Measurements from ENCODE around the gene ARFIP2. TPM values are rescaled to one million over a fixed set of nuclear protein-coding genes. Genes with fewer than 3 reads are reported as not detected.

The ARFIP2 gene
- total RNA-seq, 4 donors from 2014 or later, result 43.9 to 51.2 (median 48.6) TPM

DNA sequence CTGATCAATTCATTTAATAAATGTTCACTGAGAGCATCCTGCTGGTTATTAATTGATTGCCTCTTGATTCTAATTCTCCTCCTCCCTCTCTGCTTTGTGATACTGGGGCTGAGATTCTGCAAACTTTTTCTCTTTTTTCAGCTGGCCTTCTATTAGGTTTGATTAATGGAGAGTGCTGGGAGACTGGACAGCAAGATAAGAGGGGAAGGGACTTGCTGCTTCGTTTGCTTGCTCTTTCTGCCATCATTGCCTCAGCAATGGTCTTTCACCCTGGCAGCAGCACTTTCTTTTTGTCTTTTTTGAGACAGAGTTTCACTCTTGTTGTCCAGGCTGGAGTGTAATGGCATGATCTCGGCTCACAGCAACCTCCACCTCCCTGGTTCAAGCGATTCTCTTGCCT, 23.0 kb upstream of the ARFIP2 start:
- intact Hi-C loops (cut with DNase I), result loop anchor here (2.0 kb wide), 1 partner anchor 65 kb away; no protein-coding TSS in a partner anchor
- peaks cover 0 to 8% (median 0%) of the 10 kb centered on the region in 4 donors for H3K4me1 ChIP-seq
- no peak for DNase-seq (ENCODE audit: extremely low spot score)
- WGBS, result 85% methylated on average over 3 of the region's 3 CpGs
- no peak overlapping the region for H3K4me3 ChIP-seq
- H3K9me3 ChIP-seq, result no peaks in the 10 kb centered on the region
- H3K27ac ChIP-seq (replicated peaks in 1 of 4), result no peak overlapping the region
- H3K36me3 ChIP-seq, result peaks cover 0 to 46% (median 31%) of the 10 kb centered on the region in 4 donors
- H3K27me3 ChIP-seq, result no peaks in the 10 kb centered on the region
- TF ChIP-seq EP300 (IDR thresholded peaks at IDR 0.05), result no peak
- no peak for TF ChIP-seq CTCF (IDR thresholded peaks at IDR 0.05)
- no peak for TF ChIP-seq POLR2A (IDR thresholded peaks at IDR 0.05; ENCODE audit: low read depth)
- TF ChIP-seq POLR2AphosphoS5 (IDR thresholded peaks at IDR 0.05), result no peak

DNA sequence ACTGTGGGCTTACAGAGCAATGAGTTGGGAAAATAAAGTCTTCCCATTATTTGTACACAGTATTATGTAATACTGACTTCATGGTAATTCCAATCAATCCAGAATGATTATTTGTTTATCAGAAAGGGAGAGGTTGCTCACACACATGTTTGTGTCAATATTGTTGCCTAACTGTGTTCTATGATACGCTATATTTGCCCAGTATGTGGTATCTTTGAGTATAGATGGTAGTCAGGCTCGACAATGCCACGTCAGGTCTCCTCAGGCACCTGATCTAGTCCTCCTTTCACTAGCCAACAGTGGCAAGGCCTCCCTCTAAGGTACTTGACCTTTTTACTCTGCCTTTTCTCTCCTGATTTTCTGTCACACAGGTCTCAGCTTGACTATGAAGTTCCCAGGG, 21.3 kb upstream of the ARFIP2 start:
- Histone ChIP-seq H3K27me3 (no peaks in the 10 kb centered on the region), H3K36me3 (peaks cover 0 to 51% (median 32%) of the 10 kb centered on the region in 4 donors), H3K27ac (replicated peaks in 1 of 4) (no peak overlapping the region), H3K9me3 (no peaks in the 10 kb centered on the region), H3K4me3 (no peak overlapping the region), H3K4me1 (peaks cover 0 to 20% (median 16%) of the 10 kb centered on the region in 4 donors)
- no peak for DNase-seq (ENCODE audit: extremely low spot score)
- no peak for TF ChIP-seq POLR2AphosphoS5 (IDR thresholded peaks at IDR 0.05)
- TF ChIP-seq POLR2A (IDR thresholded peaks at IDR 0.05; ENCODE audit: low read depth), result no peak
- TF ChIP-seq EP300 (IDR thresholded peaks at IDR 0.05), result no peak
- TF ChIP-seq CTCF (IDR thresholded peaks at IDR 0.05), result no peak
- intact Hi-C loops (cut with DNase I), result no loop called here
- 94% methylated on average over 3 of the region's 3 CpGs for WGBS

- WGBS, result 98% methylated on average over 4 of the region's 5 CpGs
- intact Hi-C loops (cut with DNase I), result no loop called here
- TF ChIP-seq CTCF (IDR thresholded peaks at IDR 0.05) (no peak), EP300 (IDR thresholded peaks at IDR 0.05) (no peak), POLR2AphosphoS5 (IDR thresholded peaks at IDR 0.05) (no peak), POLR2A (IDR thresholded peaks at IDR 0.05; ENCODE audit: low read depth) (no peak)
- Histone ChIP-seq H3K27ac (replicated peaks in 1 of 4) (peak overlapping the region in 2 of 4 donors; percentile 36 to 60), H3K4me3 (no peak overlapping the region), H3K9me3 (no peaks in the 10 kb centered on the region), H3K36me3 (peaks cover 0 to 41% (median 19%) of the 10 kb centered on the region in 4 donors), H3K4me1 (peaks cover 4 to 25% (median 22%) of the 10 kb centered on the region in 4 donors), H3K27me3 (no peaks in the 10 kb centered on the region)
- no peak for DNase-seq (ENCODE audit: extremely low spot score)
Measured at GRCh38 chr11:6498544-6498943, 17.4 kb upstream of the ARFIP2 start.

DNA sequence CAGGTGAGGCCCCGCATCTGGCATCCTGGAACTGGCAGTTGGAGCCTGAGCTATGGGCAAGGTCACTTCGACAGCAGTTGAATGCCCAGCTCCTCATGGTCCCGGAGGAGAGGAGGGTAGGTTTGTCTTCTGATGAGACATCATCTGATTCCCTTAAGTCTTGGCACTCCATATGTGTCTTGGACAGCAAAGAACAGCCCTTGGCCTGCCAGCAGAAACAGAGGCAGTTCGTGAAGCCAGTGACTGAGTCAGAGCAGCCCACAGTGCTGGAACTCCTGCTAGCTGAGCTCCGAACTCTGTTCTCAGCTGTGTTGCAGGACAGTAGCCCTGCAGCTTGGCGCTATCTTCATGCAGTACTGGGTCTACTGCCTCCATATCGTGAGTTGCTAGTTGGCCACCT, 17.0 kb upstream of the ARFIP2 start:
- no peak for DNase-seq (ENCODE audit: extremely low spot score)
- no peaks in the 10 kb centered on the region for H3K27me3 ChIP-seq
- peaks cover 0 to 41% (median 16%) of the 10 kb centered on the region in 4 donors for H3K36me3 ChIP-seq
- peaks cover 4 to 25% (median 22%) of the 10 kb centered on the region in 4 donors for H3K4me1 ChIP-seq
- TF ChIP-seq POLR2AphosphoS5 (IDR thresholded peaks at IDR 0.05), result no peak
- no peak for TF ChIP-seq CTCF (IDR thresholded peaks at IDR 0.05)
- no peak for TF ChIP-seq POLR2A (IDR thresholded peaks at IDR 0.05; ENCODE audit: low read depth)
- TF ChIP-seq EP300 (IDR thresholded peaks at IDR 0.05), result no peak
- 52% methylated on average over 6 of the region's 7 CpGs for WGBS
- H3K27ac ChIP-seq (replicated peaks in 1 of 4), result peak overlapping the region in 3 of 4 donors; percentile 36 to 60 (median 52)
- intact Hi-C loops (cut with DNase I), result no loop called here
- no peak overlapping the region for H3K4me3 ChIP-seq
- H3K9me3 ChIP-seq, result no peaks in the 10 kb centered on the region

All from esophagus muscularis mucosa (tissue), 4 donors.